Cardiac fibroblast (primary cell): ENCODE data around the gene RBM45.

ENCODE experiments used
- DNase-seq, 2 donors: peaks; one replicate each; pipeline versions ENCODE4 v3.0.0 to v3.0.0-alpha.2; 2010; ENCODE audit warnings: low read depth in 2 of 2
- H3K4me3 ChIP-seq, 2 donors: replicated peaks in 1 of 2; 1 replicate in 1 of 2; 2 replicates in 1 of 2; pipeline ENCODE4 v1.5.1; 2011; ENCODE audit warnings: low read depth in 2 of 2, low read length in 2 of 2, mild to moderate bottlenecking in 2 of 2, moderate library complexity in 1 of 2
- TF ChIP-seq, protein P1 (sequence below): IDR thresholded peaks from one replicate; pipeline ENCODE4 v1.5.1; 2011; ENCODE audit warnings: low read depth, mild to moderate bottlenecking, low read length, inconsistent platforms

RBM45 gene

DNA sequence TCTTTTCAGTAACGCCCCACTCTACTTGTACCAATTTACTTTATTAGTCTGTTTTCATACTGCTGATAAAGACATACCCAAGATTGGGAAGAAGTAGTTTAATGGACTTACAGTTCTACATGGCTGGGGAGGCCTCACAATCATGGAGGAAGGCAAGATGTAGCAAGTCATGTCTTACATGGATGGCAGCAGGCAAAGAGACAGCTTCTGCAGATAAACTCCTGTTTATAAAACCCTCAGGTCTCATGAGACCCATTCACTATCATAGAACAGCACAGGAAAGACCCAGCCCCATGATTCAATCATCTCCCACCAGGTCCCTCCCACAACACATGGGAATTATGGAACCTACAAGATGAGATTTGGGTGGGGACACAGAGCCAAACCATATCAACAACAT, 43.3 kb downstream of the RBM45 start:
- DNase-seq: no peak
- TF ChIP-seq, protein P1, sequence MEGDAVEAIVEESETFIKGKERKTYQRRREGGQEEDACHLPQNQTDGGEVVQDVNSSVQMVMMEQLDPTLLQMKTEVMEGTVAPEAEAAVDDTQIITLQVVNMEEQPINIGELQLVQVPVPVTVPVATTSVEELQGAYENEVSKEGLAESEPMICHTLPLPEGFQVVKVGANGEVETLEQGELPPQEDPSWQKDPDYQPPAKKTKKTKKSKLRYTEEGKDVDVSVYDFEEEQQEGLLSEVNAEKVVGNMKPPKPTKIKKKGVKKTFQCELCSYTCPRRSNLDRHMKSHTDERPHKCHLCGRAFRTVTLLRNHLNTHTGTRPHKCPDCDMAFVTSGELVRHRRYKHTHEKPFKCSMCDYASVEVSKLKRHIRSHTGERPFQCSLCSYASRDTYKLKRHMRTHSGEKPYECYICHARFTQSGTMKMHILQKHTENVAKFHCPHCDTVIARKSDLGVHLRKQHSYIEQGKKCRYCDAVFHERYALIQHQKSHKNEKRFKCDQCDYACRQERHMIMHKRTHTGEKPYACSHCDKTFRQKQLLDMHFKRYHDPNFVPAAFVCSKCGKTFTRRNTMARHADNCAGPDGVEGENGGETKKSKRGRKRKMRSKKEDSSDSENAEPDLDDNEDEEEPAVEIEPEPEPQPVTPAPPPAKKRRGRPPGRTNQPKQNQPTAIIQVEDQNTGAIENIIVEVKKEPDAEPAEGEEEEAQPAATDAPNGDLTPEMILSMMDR: no peak
- no peak overlapping the region for H3K4me3 ChIP-seq

DNA sequence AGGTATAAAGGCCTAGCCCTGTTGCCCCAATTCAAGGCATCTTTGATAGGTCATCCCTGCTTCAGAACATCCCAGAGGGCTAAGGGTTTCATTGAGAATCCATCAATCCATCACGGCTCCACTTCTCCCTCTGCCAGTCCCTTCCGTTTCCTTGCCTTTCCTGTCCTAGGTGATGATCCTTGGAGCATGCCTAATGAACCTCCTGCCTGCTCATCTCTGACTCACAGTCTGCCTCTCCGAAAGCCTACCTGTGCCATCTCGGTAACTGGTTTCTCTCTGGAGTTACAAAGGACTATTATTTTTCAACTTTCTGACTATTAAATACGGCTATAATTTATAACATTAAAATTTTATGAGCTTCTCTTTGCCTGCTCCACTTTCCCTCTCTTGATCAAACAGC, 45.3 kb downstream of the RBM45 start:
- no peak for DNase-seq
- no peak overlapping the region for H3K4me3 ChIP-seq

DNA sequence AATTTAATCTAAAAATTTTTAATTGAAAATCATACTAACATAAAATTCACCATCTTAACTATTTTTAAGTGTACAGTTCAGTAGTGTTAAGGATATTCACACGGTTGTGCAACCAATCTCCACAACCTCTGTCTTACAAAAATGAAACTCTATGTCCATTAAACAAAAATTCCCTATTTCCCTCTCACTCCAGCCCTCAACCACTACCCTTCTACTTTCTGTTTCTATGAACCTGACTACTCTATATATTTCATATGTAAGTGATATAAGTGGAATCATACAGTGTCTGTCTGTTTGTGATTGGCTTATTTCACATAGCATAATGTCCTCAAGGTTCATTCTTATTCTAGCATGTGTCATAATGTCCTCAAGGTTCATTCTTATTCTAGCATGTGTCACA, 47.7 kb downstream of the RBM45 start:
- no peak for DNase-seq
- TF ChIP-seq, protein P1: no peak

More for the DNA sequence above, 45.3 kb downstream of the RBM45 start:
- TF ChIP-seq, protein P1: no peak

GRCh38 chr2:178160601-178161000, 48.4 kb downstream of the RBM45 start:
- no peak overlapping the region for H3K4me3 ChIP-seq
- TF ChIP-seq, protein P1: no peak
- no peak for DNase-seq

More for the DNA sequence above, 47.7 kb downstream of the RBM45 start:
- H3K4me3 ChIP-seq: no peak overlapping the region

GRCh38 chr2:178163395-178163794, 51.2 kb downstream of the RBM45 start:
- TF ChIP-seq, protein P1: no peak
- DNase-seq: peak in 1 of 2 donors; percentile 26
- no peak overlapping the region for H3K4me3 ChIP-seq

DNA sequence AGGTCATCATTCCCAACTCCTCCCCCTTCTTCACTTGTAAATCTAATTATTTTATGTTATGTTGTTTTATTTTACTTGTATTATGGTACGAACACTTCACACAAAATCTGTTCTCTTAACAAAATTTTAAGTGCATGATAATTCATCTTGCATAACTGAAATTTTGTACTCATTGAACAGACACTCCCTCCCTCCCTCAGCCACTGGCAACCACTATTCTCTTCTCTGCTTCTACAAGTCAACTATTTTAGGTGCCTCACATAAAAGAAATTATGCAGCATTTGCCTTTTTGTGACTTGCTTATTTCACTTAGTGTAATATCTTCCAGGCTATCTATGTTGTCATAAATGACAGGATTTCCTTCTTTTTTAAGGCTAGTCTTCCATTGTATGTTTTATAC, 51.7 kb downstream of the RBM45 start:
- H3K4me3 ChIP-seq: no peak overlapping the region

GRCh38 chr2:178173657-178174056, 61.4 kb downstream of the RBM45 start:
- no peak overlapping the region for H3K4me3 ChIP-seq
- no peak for DNase-seq
- TF ChIP-seq, protein P1: no peak

More for the DNA sequence above, 51.7 kb downstream of the RBM45 start:
- TF ChIP-seq, protein P1: no peak
- no peak for DNase-seq
